Stimulated activated CD4-positive, alpha-beta T cell treated with anti-CD3 and anti-CD28 coated beads, Interleukin-12 subunit alpha, Interleukin-12 subunit beta, amount 100 ng/mL, for 24 hours (primary cell): ENCODE results near the gene CPEB3.
"Not testable (repeated sequence)": the region's sequence is repeated elsewhere in the genome, so short reads cannot be mapped to it uniquely, and the experiment has no call there.

Source experiments
- DNase-seq, 2 experiments: peaks; one replicate each; pipeline ENCODE4 v3.0.0-alpha.2; 2020; ENCODE audit warnings: low read depth in 2 of 2

Gene CPEB3

DNA sequence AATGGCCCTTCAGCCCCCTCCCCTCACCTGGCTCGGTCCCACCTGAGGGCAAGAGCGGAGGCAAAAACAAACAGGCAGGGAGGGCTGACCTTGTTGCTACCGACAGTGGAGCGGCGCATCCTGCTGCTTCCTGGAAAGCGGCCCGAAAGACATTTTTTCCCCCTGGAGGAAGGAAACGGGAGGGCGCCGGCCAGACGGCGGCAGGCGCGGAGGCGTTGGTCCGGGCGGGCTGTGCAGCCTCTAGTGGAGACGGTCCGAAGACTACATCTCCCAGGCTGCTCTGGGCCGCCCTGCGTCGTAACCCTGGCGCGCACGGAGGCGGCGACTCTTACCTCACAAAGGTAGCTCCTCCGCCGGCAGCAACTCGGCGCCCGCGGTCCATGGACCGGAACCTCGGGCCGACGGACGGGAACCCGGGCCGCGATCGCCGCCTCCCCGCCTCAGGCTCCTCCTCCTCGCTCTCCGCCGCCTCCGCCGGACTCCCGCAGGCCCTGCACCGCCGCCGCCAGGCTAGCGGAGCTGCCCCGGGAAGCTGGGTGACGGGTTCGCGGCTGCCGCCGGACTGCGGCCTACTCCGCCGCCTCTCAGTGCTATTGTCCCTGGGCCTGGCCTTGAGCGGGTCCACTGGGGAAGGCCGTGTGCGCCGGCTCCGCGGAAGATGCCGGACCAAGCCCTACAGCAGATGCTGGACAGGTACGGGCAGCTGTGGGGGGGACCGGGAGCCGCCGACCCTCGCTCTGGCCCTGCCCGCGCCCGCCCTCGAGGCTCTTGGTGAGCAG lies at the start of gene CPEB3, which contains the start of gene MARCHF5:
TSS of gene CPEB3 (minus strand) at position 242 of the 779 bp plus-strand sequence. CDS start 50,728 bp downstream, outside the sequence.
TSS of gene MARCHF5 (plus strand) at position 331 of the 779 bp plus-strand sequence. CDS start at position 659, 328 bp downstream.
- DNase-seq: peak; percentile 84 to 87

DNA sequence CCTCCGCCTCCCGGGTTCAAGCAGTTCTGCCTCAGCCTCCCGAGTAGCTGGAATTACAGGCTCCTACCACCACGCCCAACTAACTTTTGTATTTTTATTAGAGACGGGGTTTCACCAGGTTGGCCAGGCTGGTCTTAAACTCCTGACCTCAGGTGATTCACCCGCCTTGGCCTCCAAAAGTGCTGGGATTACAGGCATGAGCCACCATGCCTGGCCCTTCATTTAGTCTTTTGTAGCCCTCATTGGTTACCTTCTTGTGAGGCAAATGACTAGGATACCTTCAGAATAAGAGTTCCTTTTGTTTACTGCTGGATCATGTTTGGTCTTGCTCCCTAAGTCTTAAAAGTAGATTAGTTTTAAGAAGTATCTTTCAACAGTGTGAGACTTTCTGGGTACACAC lies 39.0 kb upstream of the CPEB3 start:
- not testable (repeated sequence) for DNase-seq

DNA sequence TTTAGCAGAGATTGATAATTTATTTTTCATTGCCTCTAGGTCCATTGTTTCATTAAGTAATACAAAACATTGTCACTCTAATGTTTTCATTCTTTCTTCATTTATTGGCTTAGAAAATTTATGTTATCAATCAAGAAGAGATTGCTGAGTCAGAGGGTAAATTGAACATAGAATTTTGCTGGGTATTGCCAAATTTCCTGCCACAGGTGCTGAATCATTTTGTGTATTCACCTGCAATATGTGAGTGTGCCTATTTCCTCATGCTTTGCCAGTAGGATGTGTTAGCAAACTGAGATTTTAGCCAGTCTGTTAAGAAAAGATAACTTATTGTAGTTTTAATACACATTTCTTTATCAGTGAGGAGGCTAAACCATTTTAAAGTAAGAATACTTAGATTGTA lies 38.1 kb upstream of the CPEB3 start:
- DNase-seq: no peak

DNA sequence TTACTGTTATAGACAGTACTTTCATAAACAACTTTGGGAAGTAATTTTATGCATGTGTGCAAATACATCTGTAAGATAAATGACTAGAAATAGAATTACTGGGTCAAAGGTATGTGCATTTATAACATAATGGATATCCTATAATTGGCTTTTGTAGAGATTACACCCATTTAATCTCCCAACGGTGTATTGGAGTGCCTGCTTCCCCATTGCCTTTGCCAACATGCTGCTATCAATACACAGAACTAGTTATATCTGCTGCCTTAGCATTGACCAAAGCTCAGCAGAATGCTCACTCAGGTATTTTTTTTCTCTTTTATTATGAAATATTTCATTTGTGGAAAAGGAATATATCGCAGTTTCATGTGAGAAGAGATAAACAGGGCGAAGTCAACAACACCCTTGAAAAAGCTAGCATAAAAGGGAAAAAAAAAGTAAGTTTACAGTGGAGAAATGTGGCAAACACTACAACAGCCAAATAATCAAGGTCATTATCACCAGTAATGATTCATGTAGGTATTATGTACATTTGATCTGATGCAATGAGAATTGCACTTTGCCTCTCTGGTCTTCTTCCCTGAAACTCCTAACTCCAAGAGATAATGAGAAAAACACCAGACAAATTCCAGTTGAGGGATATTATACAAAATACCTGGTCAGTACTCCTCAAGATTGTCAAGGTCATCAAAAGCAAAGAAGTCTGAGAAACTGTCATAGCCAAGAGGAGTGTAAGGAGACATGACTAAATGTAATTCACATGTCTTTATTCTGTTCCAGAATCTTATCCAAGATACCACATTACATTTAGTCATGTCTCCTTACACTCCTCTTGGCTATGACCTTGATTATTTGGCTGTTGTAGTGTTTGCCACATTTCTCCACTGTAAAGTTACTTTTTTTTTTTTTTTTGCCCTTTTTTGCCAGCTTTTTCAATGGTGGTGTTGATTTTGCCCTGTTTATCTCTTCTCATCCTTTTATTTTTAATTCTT lies 36.9 kb upstream of the CPEB3 start:
- DNase-seq: no peak

DNA sequence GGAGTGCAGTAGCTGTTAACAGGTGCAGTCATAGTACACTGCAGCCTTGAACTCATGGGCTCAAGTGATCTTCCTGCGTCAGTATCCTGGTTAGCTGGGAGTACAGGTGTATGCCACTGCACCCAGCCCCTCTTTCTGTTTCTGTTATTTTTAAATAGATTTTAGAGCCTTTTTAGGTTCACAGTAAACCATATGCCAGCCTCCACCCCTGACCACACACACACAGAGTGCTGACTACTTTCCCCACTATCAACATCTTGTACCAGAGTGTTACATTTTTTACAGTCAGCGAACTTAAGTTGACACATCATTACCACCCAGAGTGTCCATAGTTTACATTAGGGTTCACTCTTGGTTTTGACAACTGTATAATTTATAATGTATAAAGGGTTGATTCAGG lies 32.2 kb upstream of the CPEB3 start:
- DNase-seq: no peak

DNA sequence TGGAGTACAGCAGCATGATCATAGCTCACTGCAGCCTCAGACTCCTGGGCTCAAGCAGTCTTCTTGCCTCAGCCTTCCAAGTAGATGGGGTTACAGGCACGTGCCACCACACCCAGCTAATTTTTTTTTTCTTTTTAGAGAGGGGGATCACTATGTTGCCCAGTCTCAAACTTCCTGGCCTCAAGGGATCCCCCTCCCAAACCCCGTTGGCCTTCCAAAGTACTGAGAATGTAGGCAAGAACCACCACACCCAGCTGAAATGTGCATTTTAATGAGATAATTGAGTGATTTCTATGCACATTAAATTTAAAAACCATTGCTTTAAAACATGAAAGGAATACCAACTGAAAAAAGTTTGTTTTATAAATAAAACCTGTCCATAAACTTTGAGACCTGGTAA lies 25.7 kb upstream of the CPEB3 start:
- DNase-seq: no peak

DNA sequence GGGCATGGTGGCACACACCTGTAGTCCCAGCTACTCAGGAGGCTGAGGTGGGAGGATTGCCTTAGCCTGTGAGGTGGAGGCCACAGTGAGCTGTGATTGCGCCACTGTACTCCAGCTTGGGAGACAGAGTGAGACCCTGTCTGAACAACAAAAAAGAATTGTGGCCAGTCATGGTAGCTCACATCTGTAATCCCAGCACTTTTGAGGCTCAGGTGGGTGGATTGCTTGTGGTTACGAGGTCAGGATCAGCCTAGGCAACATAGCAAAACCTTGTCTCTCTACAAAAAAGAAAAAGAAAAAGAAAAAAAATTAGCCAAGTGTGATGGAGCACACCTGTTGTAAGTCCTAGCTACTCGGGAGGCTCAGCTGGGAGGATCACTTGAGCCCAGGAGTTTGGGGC lies 22.9 kb upstream of the CPEB3 start:
- DNase-seq: no peak

DNA sequence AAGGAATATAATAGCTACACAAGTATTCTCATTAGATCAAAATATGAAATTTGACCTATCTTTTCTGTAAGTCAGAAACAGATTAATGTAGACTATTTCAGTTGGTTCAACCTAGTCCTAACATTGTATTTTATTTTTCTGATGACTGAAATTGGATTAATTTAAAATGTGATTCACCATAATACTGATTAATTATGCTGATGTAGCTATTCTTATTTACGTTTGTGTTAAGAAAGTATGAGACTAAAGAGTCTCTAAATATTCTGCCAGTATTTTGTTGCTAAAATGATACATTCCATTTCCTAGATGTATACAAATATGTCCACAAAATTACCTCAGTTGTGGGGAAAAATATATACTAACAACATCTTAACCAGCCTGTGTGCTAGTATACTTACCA lies 18.4 kb upstream of the CPEB3 start:
- DNase-seq: no peak

DNA sequence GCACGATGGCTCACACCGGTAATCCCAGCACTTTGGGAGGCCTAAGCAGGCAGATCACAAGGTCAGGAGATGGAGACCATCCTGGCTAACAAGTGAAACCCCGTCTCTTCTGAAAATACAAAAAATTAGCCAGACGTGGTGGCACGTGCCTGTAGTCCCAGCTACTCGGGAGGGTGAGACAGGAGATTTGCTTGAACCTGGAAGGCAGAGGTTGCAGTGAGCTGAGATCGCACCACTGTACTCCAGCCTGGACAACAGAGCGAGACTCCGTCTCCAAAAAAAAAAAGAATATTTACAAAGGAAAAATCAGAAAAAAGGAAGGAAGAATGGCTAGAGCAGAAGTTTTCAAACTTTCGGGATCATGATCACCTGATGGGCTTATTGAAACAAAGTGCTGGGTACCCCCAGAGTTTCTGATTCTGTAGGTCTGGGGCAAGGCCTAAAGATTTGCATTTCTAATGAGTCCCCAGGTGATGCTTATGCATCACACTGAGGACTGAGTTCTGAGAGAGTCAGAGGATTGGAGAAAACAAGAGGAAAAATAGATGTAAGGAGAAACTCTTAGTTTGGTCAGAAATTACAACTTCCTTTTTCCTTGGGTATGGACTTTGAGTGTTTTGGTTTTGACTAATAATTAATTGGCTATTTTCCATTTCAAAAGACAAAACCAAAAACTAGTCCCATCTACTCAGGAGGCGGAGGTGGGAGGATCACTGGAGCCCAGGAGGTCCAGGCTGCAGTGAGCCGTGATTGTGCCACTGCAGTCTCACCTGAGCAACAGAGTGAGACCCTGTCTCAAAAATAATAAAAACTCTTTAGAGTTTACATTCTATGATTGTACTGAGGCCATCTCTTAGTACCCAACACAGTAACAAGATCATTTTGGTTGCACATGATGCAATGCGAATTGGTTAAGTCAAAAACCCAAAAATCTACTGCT lies 14.5 kb upstream of the CPEB3 start:
- no peak for DNase-seq

DNA sequence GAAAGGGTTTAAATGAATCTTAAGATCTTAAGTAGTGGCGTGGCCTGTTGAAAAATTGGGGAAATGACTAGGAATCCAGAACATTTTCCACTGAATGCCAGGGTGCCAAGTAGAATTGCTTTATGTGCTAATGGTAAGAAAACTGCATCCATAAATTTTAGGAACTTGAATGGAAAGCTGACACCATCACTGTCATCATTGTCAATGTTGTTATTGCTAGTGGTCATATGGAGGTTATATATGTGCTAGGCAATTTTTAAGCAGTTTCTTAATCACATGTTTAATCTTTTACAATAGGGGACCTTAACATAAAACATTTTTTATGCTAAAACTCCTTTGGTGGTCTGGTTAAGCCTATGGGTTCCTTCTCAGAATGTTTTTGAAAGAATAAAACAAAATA lies 13.2 kb upstream of the CPEB3 start:
- DNase-seq: no peak

DNA sequence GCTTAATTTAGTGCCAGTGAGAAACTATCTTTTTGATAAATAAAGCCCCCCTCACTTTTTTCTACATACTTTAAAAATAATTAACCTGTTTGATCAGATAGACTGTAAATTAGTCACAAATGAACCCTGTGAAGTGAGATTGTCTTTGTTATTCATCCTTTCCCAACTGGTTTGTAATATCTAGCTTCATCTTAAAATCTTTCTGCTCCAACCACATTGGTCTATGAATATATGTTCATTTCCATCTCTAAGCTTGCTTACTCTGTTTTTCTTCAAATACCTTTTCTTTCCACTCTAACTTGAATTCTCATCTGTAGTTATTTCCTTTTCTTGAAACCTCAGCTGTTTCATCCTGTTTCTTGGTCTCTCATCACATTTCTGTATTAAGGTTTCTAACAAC lies 12.2 kb upstream of the CPEB3 start:
- no peak for DNase-seq

DNA sequence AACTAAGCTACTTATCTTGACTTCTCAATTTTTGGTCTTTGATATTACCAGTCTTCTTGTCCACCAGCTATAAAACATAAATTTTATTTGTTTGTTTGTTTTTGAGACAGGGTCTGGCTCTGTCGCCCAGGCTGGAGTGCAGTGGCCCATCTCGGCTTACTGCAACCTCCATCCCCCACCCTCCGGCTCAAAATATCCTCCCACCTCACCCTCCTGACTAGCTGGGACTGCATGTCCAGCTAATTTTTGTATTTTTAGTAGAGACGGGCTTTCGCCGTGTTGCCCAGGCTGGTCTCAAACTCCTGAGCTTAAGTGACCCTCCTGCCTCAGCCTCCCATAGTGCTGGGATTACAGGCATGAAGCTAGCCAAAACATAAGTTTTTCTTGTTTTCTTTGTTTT lies 7.6 kb upstream of the CPEB3 start:
- DNase-seq: no peak

DNA sequence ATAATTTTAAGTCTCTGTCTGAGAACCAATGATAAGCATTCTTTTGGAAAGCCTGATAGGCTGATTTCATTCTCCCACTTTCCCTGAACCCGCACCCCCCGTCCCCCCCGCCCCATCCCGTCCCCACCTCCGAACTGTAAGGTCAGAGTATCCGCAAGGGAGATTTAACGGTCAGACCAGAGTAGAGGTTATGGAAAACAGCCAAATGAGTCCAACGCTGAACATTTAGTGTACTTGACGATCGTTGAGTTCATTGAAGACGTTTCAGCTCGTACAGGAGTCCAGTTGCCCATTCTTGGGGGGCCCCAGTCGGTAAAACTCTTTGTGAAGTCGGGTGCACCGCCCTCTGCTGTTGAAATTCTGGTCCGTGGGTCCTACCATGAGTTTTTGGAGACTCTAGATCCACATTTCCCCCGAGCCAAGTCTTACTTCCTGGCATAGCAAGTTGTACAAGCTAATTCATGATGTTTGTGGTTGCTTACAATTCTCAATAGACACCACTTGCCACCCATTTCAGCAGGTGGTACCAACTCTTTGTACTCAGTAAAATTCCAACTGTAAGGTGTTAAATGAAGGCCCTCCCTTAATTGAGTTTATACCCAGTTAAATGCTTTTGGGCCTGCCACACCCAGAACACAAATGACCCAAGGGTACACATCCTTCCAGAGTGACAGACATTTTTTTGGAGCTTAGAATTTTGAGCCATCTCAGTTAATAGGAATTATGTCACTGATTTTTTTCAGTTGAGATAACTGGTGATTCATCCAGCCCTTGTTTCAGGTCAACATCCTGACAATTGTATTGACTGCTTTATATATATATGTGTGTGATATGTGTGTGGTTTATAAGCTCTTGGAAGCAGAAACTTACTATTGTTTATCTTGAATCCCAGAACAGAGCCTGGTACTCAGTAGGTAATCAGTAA lies 1.3 kb upstream of the CPEB3 start:
- peak in 1 of 2 experiments; percentile 26 for DNase-seq

DNA sequence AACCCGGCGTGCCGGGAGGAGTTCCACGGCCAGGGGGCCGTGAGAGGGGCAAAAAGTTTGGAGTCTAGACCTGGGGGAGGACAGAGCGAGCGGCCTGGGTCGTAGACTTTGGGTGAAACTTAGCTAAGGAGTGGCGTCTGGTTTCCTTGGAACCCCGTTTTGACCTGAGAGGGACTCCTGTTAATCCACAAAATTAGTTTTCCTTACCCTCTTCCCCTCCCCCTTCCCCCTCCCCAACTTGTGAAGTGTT lies 663 bp upstream of the CPEB3 start:
- DNase-seq: peak in 1 of 2 experiments; percentile 2

DNA sequence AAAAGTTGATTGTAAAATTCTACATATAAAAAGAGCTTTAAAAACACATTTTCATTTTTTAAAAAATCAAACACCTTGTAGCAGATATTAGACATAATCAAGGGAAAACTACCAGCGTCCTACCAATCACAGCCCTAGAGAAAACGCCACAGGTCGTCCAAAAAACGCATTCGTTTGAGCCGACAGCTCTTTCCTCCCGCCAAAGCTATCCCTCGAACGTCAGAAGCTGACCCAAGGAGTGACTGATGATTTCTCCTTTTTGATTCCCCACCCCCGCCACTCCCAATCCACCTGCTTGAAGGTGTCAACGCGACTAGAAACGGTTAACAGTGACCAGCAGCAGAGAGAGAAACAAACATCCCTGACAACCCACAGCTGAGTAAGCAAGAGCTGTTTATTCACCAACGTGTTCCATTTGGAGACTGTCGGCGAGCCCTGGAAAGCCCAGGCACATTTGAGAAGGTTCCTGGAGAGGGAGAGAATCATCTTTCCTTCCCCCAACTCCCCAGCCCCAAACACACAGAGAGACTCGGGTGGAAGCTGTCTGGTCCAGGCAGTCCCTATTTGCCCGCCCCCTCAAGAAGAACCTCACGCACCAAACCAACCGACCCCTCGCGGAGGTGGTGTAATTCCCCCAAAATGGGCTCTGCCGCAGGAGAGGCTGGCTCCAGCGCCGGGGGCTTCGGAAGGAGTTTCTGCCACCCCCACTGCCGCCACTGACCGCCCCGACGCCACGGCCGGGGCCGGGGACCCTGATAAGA lies 622 bp downstream of the CPEB3 start:
- DNase-seq: peak in 1 of 2 experiments; percentile 8

DNA sequence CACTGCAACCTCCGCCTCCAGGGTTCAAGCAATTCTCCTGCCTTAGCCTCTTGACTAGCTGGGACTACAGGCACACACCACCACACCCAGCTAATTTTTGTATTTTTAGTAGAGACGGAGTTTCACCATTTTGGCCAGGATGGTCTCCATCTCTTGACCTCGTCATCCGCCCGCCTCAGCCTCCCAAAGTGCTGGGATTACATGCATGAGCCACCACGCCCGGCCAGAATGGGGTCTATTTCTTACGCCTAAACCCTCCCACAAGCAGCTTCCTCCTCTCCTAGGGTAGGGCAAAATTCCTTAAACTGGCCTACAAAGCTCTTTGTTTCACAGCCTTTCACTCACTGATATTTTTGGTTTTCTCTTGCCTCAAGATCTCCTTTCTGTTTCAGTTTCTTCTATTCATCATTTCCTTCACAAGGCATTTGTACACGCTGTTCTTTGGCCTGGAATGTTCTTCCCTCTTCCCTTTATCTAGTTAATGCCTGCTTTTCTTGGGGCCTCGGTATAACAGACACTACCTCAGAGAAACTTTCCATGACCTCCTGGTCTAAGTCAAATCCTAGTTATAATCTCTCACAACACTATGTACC lies 6.7 kb downstream of the CPEB3 start:
- DNase-seq: no peak

DNA sequence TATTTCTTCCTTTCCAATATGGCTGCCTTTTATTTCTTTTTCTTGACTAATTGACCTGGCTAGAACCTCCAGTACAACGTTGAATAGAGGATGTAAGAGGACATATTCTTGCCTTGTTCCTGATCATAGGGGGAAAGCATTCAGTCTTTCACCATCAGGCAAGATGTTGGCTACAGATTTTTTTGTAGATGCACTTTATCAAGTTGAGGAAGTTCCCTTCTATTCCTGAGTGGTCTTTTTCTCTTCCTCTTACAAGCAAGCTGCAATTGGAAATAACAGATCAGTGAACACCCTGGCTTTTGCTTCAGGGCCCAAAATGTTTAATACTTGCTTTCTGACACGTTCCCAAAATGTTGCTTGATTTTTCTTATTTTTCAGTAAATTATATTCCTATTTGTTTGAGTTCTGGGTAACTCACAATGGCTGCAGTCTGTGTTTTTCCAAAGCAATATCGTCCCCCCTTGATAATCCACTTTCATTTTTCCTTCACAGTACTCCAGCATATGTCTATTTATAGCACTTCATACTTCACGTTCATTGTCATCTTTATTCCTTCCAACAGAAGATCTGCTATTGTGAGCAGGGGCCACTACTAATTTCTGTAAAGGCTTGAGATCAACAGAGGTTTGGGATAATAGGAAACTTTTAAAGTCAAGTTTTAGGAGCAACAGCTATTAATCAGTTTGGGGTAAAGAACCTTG lies 11.7 kb downstream of the CPEB3 start:
- no peak for DNase-seq

DNA sequence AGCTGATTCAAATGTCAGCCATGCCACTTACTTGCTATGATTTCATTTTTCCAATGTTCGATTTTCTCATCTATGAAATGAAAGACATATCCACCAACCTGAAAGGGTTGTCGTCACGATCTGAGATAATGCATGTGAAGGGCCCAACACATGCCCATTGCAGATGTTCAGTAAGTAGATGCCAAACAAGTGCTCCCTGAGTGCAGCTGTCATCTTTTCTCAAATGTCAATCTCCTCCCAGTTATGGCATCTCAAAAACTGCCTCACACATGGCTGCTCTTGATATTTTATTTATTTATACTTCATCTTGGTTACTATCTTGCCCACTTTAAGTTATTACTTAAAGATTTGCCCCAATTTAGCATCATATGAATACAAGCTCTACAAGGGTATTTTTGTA lies 16.8 kb downstream of the CPEB3 start:
- no peak for DNase-seq

DNA sequence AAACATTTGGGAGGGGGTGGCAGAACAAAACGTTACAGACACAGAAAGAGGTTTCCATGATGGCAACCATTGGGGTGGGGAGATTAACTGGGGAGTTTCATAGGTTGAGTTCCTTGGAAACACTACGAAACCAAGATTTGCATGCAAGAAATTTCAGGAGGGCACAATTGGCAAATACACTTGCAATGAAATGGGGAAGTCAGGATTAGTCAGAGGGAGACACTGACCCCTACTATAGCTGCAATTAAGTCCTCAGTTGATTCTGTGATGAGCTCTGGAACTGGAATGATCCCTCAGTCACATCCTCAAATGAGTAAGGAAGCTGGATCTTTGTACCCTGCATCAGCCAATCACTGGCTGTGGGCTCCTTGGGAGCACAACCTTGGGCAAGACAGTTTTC lies 22.1 kb downstream of the CPEB3 start:
- DNase-seq: no peak
